ENCODE measurements around the gene HMGCL.
"Not testable (repeated sequence)": the region's sequence is repeated elsewhere in the genome, so short reads cannot be mapped to it uniquely, and the experiment has no call there.

HMGCL gene

DNA sequence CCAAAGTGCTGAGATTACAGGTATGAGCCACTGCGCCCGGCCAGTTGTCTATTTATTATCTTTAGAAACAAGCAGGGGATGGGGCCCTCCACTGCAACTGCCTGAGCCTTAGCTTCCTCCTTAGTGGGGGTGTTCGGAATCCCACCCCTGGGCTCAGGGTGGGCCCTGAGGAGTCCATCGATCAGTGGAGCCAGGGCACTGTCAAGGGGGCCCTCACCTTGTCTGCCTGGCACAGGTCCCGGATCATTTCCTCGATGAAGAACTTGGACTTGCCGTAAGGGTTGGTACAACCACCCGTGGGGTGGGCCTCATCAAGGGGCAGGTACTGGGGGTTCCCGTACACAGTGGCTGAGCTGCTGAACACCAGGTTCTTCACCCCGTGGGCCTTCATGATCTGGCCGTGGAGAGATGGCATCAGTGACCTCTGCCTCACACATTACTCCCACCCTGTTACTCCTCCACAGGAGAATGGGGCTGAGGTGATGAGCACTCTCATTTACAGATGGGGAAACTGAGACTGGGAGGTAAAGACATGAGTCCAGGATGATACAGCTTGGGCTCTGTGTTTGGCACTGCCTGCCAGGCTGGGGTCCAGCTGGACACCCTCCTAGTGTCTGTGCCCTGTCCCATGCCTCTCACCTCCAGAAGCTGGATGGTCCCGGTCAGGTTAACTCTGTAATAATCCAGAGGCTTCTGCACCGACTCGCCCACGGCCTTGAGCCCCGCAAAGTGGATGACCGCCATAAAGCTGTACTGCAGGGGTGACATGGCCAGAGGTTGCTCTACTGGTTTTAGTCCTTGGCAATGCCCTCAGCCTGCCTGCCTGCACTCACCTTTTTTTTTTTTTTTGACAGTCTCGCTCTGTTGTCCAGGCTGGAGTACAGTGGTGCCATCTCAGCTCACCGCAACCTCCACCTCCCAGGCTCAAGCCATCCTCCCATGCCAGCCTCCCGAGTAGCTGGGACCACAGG is 27.5 kb downstream of the HMGCL start:
- DNase-seq: no peak

- DNase-seq: no peak
Observed at GRCh38 chr1:23796466-23797271, 28.6 kb downstream of the HMGCL start.

DNA sequence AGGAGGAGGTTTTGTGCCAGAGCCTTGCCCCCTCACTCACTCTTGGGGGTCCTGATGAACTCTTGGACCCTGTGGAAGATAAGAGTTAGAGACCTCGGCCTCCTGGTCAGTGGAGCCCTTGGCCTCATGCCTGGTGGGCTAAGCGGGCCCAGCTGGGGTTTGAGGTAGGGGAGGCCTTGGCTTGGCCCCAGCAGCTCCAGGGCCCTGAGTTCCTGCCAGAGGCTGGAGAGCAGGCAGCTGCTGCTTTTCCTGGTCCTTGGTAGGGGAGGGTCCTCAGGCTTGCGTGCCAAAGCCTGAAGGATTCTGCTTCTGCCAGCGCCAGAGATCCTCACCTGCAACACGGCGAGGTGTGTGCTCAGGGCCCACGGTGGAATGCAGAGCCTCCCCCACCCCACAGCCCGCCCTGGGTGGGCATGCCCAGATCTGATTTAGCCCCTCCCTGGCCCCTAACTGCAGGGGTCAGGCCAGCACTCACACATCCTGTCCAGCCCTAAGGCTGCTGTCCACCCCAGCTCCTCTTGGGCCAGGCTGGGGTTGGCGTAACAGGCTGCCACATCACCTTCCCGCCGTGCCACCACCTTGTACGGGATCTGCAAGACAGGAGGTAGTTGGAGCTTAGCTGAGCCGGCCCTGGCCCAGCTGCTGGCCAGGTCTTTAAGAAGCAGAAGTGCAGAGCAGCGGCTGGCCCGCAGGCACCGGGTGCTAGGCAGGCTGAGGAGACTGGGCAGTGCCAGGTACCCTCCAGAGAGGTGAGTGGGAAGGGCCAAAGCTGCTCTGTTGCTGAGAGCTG is 29.4 kb downstream of the HMGCL start:
- DNase-seq: no peak

- not testable (repeated sequence) for DNase-seq
Observed at GRCh38 chr1:23794732-23795182, 30.5 kb downstream of the HMGCL start.

- no peak for DNase-seq
Observed at GRCh38 chr1:23793861-23794731, 31.1 kb downstream of the HMGCL start.

DNA sequence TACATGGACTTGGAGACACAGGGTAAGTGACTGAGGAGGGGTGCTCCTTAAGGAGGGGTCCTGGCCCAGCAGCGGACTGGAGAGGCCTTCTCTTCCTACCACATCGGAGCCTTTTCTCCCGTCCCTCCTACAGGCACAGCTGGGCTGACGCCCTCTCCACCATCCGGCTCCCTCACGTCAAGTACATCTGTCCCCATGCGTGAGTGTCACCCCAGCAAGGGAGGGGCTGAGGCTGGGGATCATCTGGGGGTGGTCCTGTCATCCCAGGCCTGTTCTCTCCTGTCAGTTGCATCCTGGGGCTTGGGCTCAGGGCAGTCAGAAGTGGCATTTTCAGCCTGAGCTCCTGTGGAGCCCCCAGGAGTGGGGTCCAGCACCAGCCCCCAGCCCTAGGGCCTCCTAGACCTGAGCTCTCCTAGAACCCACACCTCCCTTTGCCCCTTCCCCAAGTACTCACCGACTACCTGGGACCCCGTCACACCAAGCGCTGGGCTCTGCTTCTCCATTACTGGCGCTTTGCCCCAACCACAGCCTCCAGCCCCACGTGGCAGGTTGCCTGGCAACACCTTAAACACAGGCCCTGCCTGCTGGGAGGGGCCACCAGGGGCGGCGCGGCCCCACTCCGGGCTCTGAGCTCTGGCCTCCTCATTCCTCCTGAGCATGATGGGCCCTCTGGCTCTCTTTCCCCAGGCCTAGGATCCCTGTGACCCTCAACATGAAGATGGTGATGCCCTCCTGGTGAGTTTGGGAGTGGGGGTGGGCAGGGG is 32.0 kb downstream of the HMGCL start:
- no peak for DNase-seq

GRCh38 chr1:23792151-23792945 is 32.9 kb downstream of the HMGCL start:
- DNase-seq: no peak

DNA sequence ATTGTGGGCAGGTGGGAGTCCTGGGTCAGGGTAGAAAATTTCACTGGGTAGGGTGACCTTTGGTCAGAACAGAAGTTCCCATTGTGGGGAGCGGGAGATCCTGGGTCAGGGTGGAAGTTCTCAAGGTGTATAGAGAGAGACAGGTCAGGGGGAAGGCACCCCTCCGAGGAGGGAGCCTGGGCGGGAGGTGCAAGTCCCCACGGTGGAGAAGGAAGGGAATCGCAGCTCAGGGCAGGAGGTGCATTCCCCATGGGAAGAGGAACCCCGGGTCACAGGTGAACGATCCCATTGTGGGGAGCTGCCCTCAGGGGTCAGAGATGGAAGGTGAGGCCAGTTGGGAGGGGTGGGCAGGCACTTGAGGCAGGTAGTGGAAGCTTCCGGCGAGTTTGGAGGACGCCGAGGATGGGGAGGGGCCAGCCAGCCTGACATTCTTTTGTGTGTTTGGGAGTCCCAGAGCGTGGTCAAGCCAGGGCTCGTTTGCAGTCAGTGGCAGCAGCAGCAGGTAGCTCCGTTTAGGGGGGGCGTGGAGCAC is 33.6 kb downstream of the HMGCL start:
- DNase-seq: peak; percentile 28

- DNase-seq: peak; percentile 90
Observed at GRCh38 chr1:23790696-23791515, 34.3 kb downstream of the HMGCL start, which contains the start of gene LYPLA2. TSS of gene LYPLA2 (plus strand) at chr1:23791145. CDS start at chr1:23792683, 1,538 bp downstream.

DNA sequence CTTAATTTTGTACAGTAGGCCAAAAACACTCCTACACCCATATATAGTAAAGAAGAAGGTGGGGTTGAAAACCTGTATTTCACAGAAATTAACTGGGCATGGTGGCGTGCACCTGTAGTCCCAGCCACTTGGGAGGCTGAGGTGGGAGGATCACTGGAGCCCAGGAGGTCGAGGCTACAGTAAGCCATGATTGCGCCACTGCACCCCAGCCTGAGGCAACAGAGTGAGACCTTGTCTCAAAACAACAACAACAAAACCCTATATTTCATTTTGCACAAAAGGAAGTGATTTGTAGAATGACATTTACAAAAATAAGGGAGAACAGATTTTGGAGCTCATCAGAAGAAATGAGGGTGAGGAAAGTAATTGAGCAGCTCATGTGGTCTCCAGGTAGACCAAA is 36.5 kb downstream of the HMGCL start:
- no peak for DNase-seq

DNA sequence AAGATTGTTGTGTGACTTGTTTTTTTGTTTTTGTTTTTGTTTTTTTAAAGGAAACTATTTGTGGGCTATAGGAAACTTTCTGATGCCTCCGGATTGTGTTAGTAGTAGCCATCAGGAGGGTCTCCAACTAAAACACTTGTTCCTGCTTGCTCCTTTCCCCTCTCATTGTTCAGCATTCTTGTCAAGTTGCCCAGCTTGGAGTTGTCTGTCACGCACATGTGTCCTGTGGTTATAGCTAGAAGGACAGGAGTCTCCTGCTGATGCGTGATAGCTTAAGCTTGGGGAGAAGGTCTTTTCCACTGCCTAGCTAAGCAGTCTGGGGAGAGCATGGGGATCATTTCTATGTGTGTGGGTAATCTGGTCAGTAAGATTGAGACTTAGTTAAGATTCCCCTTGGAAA is 37.5 kb downstream of the HMGCL start:
- no peak for DNase-seq

- no peak for DNase-seq
Observed at GRCh38 chr1:23784846-23785245, 40.4 kb downstream of the HMGCL start.

DNA sequence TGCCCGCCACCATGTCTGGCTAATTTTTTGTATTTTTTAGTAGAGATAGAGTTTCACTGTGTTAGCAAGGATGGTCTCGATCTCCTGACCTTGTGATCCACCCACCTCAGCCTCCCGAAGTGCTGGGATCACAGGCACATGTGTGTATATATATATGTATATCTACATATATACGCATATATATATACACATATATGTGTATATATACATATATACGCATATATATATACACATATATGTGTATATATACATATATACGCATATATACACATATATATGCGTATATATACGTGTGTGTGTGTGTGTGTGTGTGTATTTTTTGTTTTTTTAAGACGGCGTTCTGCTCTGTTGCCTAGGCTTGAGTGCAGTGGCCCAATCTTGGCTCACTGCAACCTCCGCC is 42.1 kb downstream of the HMGCL start:
- not testable (repeated sequence) for DNase-seq

GRCh38 chr1:23779826-23780371 is 45.3 kb downstream of the HMGCL start:
- no peak for DNase-seq

DNA sequence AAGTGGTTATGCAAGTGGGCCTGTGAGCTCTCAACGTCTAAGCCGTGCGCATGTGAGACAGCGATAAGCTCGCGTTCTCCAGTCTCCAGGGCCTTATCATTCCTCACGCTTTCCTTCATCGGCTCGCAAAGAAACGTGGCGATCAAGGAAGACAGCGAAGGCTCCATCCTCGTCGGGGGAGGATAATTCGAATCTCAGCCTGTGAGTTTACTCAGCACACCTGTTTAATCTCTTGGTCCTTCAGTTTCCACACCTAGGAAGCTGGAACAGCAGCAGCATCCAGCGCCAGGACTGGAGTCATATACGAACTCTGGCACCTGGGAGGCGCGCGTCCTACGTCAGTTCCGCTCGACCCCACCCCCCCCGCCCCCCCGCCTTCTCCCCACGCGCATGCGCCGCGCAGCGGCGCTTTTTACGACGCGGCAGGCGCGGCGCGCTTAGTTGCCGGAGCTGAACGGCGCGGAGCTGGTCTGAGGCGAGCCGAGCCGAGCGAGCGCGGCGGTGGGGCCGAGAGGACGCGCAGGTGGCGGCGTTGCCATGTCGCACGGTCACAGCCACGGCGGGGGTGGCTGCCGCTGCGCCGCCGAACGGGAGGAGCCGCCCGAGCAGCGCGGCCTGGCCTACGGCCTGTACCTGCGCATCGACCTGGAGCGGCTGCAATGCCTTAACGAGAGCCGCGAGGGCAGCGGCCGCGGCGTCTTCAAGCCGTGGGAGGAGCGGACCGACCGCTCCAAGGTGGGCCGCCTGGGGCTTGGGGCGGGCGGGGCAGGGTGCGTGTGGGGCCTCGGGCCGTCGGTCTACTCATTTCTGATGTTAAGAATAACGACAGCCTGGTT is 47.0 kb downstream of the HMGCL start, which contains the start of gene PITHD1:
Gene PITHD1, plus strand, starts transcription at position 440 of the 836 bp plus-strand sequence. Its CDS starts 98 bp downstream, at position 538.
- peak; percentile 79 for DNase-seq

DNA sequence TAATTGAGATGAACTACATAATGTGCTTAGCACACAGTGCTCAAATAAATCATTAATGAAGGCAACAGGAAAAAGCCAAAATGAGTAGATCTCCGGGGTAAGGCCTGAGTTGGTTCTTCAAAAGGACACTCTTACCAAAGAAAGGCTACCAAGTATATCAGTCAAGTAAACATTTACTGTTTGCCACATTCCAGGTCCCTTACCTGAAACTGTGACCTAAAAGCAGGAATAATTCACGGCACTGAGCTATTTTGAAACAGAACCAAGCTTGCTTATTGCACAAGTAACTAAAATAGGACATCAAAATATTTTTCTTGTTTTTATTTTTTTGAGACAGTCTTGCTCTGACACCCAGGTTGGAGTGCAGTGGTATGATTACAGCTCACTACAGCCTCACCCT is 49.0 kb downstream of the HMGCL start:
- DNase-seq: no peak

DNA sequence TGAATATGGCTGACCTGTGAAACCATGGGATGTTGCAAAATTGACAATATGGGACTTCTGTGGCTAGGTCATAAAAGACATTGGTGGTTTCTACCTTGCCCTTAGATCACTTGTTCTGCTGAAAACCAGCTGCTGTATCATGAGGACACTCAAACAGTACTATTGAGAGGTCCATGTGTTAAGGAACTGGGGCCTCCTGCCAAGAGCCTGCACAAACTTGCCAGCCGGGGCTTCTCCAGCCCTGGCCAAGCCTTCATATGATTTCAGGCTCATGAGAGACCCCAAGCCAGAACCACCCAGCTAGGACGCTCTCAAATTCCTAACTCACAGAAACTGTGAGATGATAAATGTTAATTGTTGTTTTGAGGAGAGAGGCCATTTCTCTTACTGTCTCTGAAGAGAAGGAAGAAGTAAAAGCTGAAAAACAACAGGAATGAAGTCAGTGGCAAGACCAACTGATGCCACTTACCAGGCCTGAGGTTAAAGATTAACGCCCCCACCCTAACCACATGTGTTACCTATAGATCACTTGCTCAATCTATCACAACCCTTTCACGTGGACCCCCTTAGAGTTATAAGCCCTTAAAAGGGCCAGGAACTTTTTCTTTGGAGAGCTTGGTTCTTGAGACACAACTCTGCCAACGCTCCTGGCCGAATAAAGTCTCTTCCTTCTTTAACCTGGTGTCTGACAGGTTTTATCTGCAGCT is 50.9 kb downstream of the HMGCL start:
- DNase-seq: no peak

Measured in stimulated activated CD4-positive, alpha-beta T cell treated with anti-CD3 and anti-CD28 coated beads, Interleukin-4, amount 100 ng/mL, for 24 hours (primary cell).